ENCODE data around the gene CERT1.

The CERT1 gene

DNA sequence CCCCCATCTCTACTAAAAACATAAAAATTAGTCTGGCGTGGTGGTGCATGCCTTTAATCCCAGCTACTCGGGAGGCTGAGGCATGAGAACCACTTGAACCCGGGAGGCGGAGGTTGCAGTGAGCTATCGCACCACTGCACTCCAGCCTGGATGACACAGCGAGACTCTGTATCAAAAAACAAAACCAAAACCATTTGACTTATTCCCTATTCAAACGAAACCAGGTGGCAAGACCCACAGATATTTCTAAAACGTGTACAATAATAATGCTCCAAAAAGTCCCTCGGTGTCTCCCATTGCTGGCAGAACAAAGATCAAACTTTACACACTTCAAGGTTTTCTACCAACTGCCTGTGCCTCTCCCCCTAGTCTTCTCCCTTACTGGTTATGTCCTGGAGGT, 144.6 kb downstream of the CERT1 start:
- Histone ChIP-seq H3K4me2 (ENCODE audit: low read length, poor library complexity, severe bottlenecking) (no peak overlapping the region), H2AFZ (ENCODE audit: low read depth, low read length) (no peak overlapping the region), H3K9ac (ENCODE audit: low read length) (no peak overlapping the region), H3K23ac (ENCODE audit: low read length in 2 of 2) (no peak overlapping the region), H3K27me3 (ENCODE audit: control insufficient read depth in 1 of 2, insufficient read depth in 1 of 2, low read length in 2 of 2) (no peaks in the 10 kb centered on the region), H3K9me3 (ENCODE audit: control insufficient read depth, low read length) (no peaks in the 10 kb centered on the region), H3K27ac (ENCODE audit: low read length, poor library complexity, severe bottlenecking) (no peak overlapping the region), H4K91ac (ENCODE audit: low read length) (no peak overlapping the region), H3K4ac (ENCODE audit: low read depth in 1 of 2, low read length in 2 of 2) (no peak overlapping the region), H4K8ac (ENCODE audit: low read length) (no peak overlapping the region), H3K36me3 (ENCODE audit: control insufficient read depth in 1 of 2, insufficient read depth in 2 of 2, low read depth in 1 of 2, low read length in 2 of 2) (peaks cover 4 to 29% of the 10 kb centered on the region in 2 experiments), H2BK15ac (ENCODE audit: low read depth, poor library complexity, severe bottlenecking) (no peak overlapping the region), H3K4me1 (ENCODE audit: control insufficient read depth, insufficient read depth, low read depth, low read length) (peaks cover 4% of the 10 kb centered on the region), H3K4me3 (ENCODE audit: insufficient read depth in 1 of 2, low read depth in 1 of 2, low read length in 2 of 2) (no peak overlapping the region), H3K18ac (ENCODE audit: low read depth in 1 of 2, low read length in 2 of 2) (no peak overlapping the region), H2BK5ac (ENCODE audit: low read depth, low read length, poor library complexity, severe bottlenecking) (no peak overlapping the region), H2AK5ac (ENCODE audit: low read length, severe bottlenecking) (no peak overlapping the region), H3K79me1 (replicated peaks; ENCODE audit: low read length, poor library complexity, severe bottlenecking) (no peaks in the 10 kb centered on the region), H2BK120ac (ENCODE audit: low read depth, low read length) (no peak overlapping the region), H3K14ac (ENCODE audit: low read length in 2 of 2) (no peak overlapping the region), H2BK12ac (ENCODE audit: low read length in 2 of 2) (no peak overlapping the region)
- no peak for DNase-seq
- 95% methylated on average over 9 of the region's 9 CpGs for WGBS

DNA sequence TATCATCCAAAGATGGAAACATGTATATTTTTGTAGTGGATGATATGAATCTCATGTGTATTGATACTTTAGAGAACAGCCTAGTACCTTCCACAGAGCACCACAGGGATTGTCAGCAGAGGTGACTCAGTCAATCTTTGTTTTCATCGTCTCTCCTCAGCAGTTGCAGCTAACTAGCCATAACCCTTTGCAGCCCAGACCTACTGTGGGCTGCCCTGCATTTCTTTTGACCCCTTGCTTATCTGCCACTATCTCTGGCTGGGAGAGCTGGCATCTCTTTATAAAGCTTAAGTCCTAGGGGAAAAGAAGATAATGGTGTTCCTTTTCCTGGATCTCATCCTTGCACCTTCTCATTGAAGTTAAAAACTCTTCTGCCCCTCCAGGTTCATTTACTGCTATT, 145.7 kb downstream of the CERT1 start:
- WGBS: 23% methylated on average over 1 of the region's 1 CpG
- H2BK15ac ChIP-seq (ENCODE audit: low read depth, poor library complexity, severe bottlenecking): no peak overlapping the region

DNA sequence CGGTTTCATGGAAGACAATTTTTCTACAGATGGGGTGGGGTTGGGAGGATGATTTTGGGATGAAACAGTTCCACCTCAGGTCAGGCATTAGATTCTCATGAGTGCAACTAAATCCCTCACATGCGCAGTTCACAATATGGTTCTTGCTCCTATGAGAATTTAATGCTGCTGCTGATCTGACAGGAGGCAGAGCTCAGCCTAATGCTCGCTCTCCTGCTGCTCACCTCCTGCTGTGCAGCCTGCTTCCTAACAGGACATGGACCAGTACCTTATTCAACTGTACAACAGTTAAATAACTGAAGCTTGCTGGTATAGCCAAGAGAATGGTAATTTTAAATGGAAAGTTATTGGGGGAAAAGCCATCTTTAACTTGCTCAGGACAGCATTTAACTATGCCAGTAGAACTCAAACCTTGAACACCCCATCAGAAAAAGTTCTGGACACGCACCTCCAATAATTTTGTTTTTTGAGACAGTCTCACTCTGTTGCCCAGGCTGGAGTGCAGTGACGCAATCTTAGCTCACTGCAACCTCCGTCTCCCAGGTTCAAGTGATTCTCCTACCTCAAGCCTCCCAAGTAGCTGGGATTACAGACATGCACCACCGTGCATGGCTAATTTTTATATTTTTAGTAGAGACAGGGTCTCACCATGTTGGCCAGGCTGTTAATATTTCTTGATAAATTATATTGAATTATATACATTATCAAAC, 146.7 kb downstream of the CERT1 start:
- Histone ChIP-seq H2BK15ac (ENCODE audit: low read depth, poor library complexity, severe bottlenecking) (no peak overlapping the region), H3K9ac (ENCODE audit: low read length) (no peak overlapping the region), H2BK12ac (ENCODE audit: low read length in 2 of 2) (no peak overlapping the region), H2BK5ac (ENCODE audit: low read depth, low read length, poor library complexity, severe bottlenecking) (no peak overlapping the region), H3K4me2 (ENCODE audit: low read length, poor library complexity, severe bottlenecking) (no peak overlapping the region), H3K4ac (ENCODE audit: low read depth in 1 of 2, low read length in 2 of 2) (no peak overlapping the region), H2AFZ (ENCODE audit: low read depth, low read length) (no peak overlapping the region), H3K27me3 (ENCODE audit: control insufficient read depth in 1 of 2, insufficient read depth in 1 of 2, low read length in 2 of 2) (no peaks in the 10 kb centered on the region), H3K4me3 (ENCODE audit: insufficient read depth in 1 of 2, low read depth in 1 of 2, low read length in 2 of 2) (no peak overlapping the region), H3K4me1 (ENCODE audit: control insufficient read depth, insufficient read depth, low read depth, low read length) (peaks cover 6% of the 10 kb centered on the region), H3K27ac (ENCODE audit: low read length, poor library complexity, severe bottlenecking) (peak overlapping the region; percentile 17), H4K8ac (ENCODE audit: low read length) (no peak overlapping the region), H3K23ac (ENCODE audit: low read length in 2 of 2) (no peak overlapping the region), H3K79me1 (replicated peaks; ENCODE audit: low read length, poor library complexity, severe bottlenecking) (peaks cover 6% of the 10 kb centered on the region), H2AK5ac (ENCODE audit: low read length, severe bottlenecking) (no peak overlapping the region), H2BK120ac (ENCODE audit: low read depth, low read length) (no peak overlapping the region), H3K18ac (ENCODE audit: low read depth in 1 of 2, low read length in 2 of 2) (no peak overlapping the region), H3K36me3 (ENCODE audit: control insufficient read depth in 1 of 2, insufficient read depth in 2 of 2, low read depth in 1 of 2, low read length in 2 of 2) (peaks cover 9 to 43% of the 10 kb centered on the region in 2 experiments), H3K14ac (ENCODE audit: low read length in 2 of 2) (no peak overlapping the region), H4K91ac (ENCODE audit: low read length) (no peak overlapping the region), H3K9me3 (ENCODE audit: control insufficient read depth, low read length) (no peaks in the 10 kb centered on the region)
- no peak for DNase-seq
- WGBS: 99% methylated on average over 6 of the region's 7 CpGs

More for the DNA sequence above, 145.7 kb downstream of the CERT1 start:
- Histone ChIP-seq H2BK5ac (ENCODE audit: low read depth, low read length, poor library complexity, severe bottlenecking) (no peak overlapping the region), H4K8ac (ENCODE audit: low read length) (no peak overlapping the region), H3K4me2 (ENCODE audit: low read length, poor library complexity, severe bottlenecking) (no peak overlapping the region), H4K91ac (ENCODE audit: low read length) (no peak overlapping the region), H3K9ac (ENCODE audit: low read length) (no peak overlapping the region), H3K18ac (ENCODE audit: low read depth in 1 of 2, low read length in 2 of 2) (no peak overlapping the region), H3K79me1 (replicated peaks; ENCODE audit: low read length, poor library complexity, severe bottlenecking) (peaks cover 1% of the 10 kb centered on the region), H3K4ac (ENCODE audit: low read depth in 1 of 2, low read length in 2 of 2) (no peak overlapping the region), H2AK5ac (ENCODE audit: low read length, severe bottlenecking) (no peak overlapping the region), H2BK120ac (ENCODE audit: low read depth, low read length) (no peak overlapping the region), H2AFZ (ENCODE audit: low read depth, low read length) (no peak overlapping the region), H3K27me3 (ENCODE audit: control insufficient read depth in 1 of 2, insufficient read depth in 1 of 2, low read length in 2 of 2) (no peaks in the 10 kb centered on the region), H3K9me3 (ENCODE audit: control insufficient read depth, low read length) (no peaks in the 10 kb centered on the region), H3K23ac (ENCODE audit: low read length in 2 of 2) (no peak overlapping the region), H3K36me3 (ENCODE audit: control insufficient read depth in 1 of 2, insufficient read depth in 2 of 2, low read depth in 1 of 2, low read length in 2 of 2) (peaks cover 6 to 32% of the 10 kb centered on the region in 2 experiments), H2BK12ac (ENCODE audit: low read length in 2 of 2) (no peak overlapping the region), H3K14ac (ENCODE audit: low read length in 2 of 2) (no peak overlapping the region), H3K27ac (ENCODE audit: low read length, poor library complexity, severe bottlenecking) (no peak overlapping the region), H3K4me3 (ENCODE audit: insufficient read depth in 1 of 2, low read depth in 1 of 2, low read length in 2 of 2) (no peak overlapping the region), H3K4me1 (ENCODE audit: control insufficient read depth, insufficient read depth, low read depth, low read length) (peaks cover 6% of the 10 kb centered on the region)
- peak; percentile 15 for DNase-seq

DNA sequence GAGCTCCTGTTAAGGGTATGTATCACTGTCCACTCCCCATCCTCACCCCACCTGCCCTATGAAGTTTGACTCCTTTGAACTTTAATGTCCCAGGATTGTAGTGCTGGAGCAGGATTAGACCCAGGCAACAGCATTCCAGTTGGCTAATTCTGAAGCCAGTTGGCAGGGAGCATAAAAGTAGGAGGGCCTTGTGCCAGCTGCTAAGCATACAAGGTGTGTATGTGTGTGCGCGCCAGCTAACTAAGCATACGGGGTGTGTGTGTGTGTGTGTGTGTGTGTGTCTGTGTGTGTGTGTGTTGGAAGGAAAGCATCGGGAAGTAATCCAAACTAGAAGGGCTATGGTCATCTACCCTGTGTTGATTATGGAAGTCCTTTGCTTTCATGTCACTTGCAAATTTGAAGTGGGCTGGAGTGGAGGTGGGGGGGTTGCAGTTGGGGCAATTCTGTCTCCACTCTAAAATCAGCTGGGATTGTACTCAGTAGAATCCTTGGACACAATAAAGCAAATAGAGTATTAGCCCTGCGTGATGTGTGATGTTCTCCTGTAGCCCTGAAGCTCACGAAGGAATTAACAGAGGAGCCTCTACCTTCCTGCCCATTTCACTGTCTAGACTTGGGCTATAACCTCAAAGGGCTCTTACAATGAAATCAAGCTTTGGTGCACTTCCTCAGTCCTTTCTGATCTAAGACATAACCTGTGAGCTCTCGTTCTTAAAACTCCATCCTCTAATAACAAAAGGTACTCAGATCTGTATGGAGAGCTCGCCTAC, 147.5 kb downstream of the CERT1 start:
- peaks cover 6% of the 10 kb centered on the region for H3K4me1 ChIP-seq (ENCODE audit: control insufficient read depth, insufficient read depth, low read depth, low read length)

More for the DNA sequence above, 147.5 kb downstream of the CERT1 start:
- Histone ChIP-seq H4K8ac (ENCODE audit: low read length) (no peak overlapping the region), H3K27me3 (ENCODE audit: control insufficient read depth in 1 of 2, insufficient read depth in 1 of 2, low read length in 2 of 2) (no peaks in the 10 kb centered on the region), H4K91ac (ENCODE audit: low read length) (no peak overlapping the region), H2BK5ac (ENCODE audit: low read depth, low read length, poor library complexity, severe bottlenecking) (no peak overlapping the region), H3K9me3 (ENCODE audit: control insufficient read depth, low read length) (no peaks in the 10 kb centered on the region), H3K23ac (ENCODE audit: low read length in 2 of 2) (no peak overlapping the region), H3K4me3 (ENCODE audit: insufficient read depth in 1 of 2, low read depth in 1 of 2, low read length in 2 of 2) (no peak overlapping the region), H3K4me2 (ENCODE audit: low read length, poor library complexity, severe bottlenecking) (no peak overlapping the region), H2AK5ac (ENCODE audit: low read length, severe bottlenecking) (no peak overlapping the region), H3K9ac (ENCODE audit: low read length) (no peak overlapping the region), H3K14ac (ENCODE audit: low read length in 2 of 2) (no peak overlapping the region), H3K18ac (ENCODE audit: low read depth in 1 of 2, low read length in 2 of 2) (no peak overlapping the region), H2AFZ (ENCODE audit: low read depth, low read length) (no peak overlapping the region), H2BK15ac (ENCODE audit: low read depth, poor library complexity, severe bottlenecking) (no peak overlapping the region), H3K4ac (ENCODE audit: low read depth in 1 of 2, low read length in 2 of 2) (no peak overlapping the region), H2BK12ac (ENCODE audit: low read length in 2 of 2) (no peak overlapping the region), H3K27ac (ENCODE audit: low read length, poor library complexity, severe bottlenecking) (no peak overlapping the region), H3K79me1 (replicated peaks; ENCODE audit: low read length, poor library complexity, severe bottlenecking) (peaks cover 6% of the 10 kb centered on the region), H3K36me3 (ENCODE audit: control insufficient read depth in 1 of 2, insufficient read depth in 2 of 2, low read depth in 1 of 2, low read length in 2 of 2) (peaks cover 13 to 43% of the 10 kb centered on the region in 2 experiments), H2BK120ac (ENCODE audit: low read depth, low read length) (no peak overlapping the region)
- peak; percentile 15 for DNase-seq
- WGBS: 95% methylated on average over 8 of the region's 8 CpGs
